Activated T-cell treated with anti-CD3 and anti-CD28 coated beads for 24 hours (primary cell): ENCODE results near the gene ADAMTSL3.
"Not testable (repeated sequence)": the region's sequence is repeated elsewhere in the genome, so short reads cannot be mapped to it uniquely, and the experiment has no call there.

Experiments
- DNase-seq: peaks from one replicate; pipeline ENCODE4 v3.0.0-alpha.2; 2020; ENCODE audit warnings: low read depth

ADAMTSL3 gene

GRCh38 chr15:84034578-84035398 is 380.9 kb downstream of the ADAMTSL3 start:
- DNase-seq: no peak

DNA sequence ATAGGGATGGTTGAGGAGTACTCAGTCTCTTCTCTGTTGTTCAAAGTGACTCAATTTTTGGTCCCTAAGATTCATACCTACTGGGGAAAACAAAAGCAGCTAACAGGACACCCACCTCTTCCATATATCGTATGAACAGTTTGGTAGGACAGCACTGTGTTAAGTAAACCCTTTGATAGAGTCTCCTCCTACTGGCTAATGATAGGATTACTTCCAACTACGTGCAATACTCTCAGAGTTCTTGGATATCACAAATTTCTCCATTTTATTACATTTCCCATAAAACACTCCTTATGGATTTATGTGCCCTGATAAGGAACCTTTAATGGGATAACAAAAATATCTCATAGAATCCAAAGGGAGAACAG is 381.5 kb downstream of the ADAMTSL3 start:
- no peak for DNase-seq

DNA sequence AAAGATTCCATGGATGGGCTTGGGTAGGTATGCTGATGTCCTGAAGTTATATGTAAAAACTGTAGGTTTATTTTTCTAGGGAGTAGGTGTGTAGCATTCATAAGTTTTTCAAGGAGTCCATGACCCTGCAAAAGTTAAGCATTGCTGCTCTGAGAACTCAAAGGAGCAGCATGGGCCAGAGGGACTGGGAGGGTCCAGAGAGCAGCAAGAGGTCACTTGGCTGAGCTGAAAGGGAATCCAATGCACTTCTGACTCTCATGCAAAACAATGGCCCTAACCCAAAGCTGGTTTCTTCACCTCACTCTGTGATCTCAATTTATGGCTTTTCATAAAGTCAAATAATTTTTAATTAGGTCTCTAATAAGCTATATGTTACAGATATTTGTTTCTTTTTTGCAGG is 383.4 kb downstream of the ADAMTSL3 start:
- DNase-seq: no peak

DNA sequence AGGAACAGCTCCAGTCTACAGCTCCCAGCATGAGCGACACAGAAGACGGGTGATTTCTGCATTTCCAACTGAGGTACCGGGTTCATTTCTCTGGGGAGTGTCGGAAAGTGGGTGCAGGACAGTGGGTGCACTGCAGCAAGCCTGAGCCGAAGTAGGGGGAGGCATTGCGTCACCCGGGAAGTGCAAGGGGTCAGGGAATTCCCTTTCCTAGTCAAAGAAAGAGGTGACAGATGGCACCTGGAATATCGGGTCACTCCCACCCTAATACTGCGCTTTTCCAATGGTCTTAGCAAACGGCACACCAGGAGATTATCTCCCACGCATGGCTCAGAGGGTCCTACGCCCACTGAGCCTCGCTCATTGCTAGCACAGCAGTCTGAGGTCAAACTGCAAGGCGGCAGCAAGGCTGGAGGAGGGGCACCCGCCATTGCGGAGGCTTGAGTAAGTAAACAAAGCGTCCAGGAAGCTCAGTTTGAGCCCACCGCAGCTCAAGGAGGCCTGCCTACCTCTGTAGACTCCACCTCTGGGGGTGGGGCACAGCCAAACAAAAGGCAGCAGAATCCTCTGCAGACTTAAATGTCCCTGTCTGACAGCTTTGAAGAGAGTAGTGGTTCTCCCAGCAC is 388.6 kb downstream of the ADAMTSL3 start:
- DNase-seq: not testable (repeated sequence)

GRCh38 chr15:84046064-84046637 is 392.2 kb downstream of the ADAMTSL3 start:
- no peak for DNase-seq

DNA sequence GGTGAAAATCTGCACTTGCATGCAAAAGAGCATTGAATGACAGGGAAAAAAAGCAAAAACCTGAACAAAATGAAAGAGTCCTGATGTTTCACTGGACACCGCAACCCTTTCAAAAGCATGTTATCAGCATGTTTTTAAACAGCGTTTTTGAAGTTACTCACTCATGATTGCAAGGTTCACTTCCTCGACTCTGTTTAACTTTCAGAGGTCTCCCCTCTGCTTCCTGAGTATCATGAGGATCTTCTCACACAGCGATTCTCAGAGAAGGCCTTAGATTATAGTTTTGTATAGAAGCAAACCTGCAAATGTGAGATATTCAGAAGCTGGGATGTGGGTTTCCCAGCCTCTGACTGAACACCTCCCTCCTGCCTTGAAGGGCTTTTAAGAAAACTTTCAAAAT is 395.6 kb downstream of the ADAMTSL3 start:
- not testable (repeated sequence) for DNase-seq

GRCh38 chr15:84050076-84050475 is 396.2 kb downstream of the ADAMTSL3 start:
- DNase-seq: no peak

DNA sequence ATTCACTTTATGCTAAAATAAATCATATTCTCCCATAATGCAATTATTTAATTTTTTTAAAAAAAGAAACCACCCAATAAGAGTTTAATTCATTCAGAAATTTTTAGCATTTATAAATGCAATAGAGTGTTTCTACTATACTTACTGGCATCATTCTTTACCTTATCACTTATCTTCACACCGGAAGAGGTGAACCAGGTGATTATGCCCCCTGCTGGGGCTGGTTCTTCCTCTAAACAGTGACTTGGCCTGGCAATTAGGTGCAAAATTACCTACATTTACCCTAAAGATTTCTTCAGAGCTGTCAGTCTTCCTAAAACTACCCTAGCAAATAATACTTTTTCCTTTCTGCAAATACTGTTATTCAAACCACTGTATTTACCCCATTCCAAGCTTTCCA is 397.2 kb downstream of the ADAMTSL3 start:
- not testable (repeated sequence) for DNase-seq

GRCh38 chr15:84054544-84054943 is 400.6 kb downstream of the ADAMTSL3 start:
- DNase-seq: not testable (repeated sequence)

DNA sequence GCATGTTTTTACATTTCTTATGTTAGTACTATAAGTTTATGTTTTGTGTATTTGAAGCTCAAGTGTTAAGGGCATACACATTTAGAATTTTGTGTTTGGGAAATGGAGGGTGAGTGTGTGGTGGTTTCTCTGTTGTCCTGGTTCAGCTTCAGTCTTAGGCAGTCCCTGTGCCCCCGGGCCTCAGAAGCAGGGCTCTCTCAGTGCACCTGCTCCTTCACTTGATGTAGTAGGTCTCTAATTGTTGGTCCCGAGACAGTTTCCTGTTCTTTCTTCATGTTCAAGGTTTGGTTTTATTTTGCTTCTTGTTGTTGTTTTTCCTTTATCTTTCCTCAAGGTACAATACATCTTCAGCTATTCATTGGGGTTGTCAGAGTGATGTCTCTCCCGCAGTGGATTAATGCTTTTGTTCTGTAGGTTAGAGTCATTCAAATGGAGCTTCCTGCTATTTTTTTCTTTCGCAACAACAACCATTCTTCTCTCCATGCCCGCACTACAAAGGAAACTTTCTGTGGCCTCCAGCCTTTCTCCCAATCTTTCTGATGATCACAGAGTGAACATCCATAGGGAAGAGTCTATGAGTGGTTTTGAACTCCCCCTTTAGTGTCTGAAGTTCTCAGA is 403.9 kb downstream of the ADAMTSL3 start:
- no peak for DNase-seq

GRCh38 chr15:84063674-84064073 is 409.8 kb downstream of the ADAMTSL3 start:
- not testable (repeated sequence) for DNase-seq

DNA sequence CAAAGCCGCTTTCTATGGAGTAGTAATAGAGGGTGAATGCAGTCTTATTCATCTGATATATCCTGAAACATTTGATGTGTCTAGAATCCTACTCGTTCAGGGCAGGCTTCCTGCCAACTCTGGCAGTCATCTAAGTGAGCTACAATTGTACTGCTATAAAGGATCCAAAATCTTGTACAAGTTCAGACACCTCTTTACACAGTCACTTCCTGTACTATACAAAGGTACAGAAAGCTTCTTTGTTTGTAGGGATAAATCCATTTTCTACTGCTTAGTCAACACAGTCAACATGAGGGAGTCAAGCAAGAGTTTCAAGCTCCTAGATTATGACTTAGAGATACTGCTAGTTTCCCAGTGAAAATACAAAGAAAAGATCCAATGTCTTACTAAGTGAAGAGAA is 414.8 kb downstream of the ADAMTSL3 start:
- DNase-seq: not testable (repeated sequence)

GRCh38 chr15:84078038-84078437 is 424.1 kb downstream of the ADAMTSL3 start:
- not testable (repeated sequence) for DNase-seq

GRCh38 chr15:84079325-84079884 is 425.5 kb downstream of the ADAMTSL3 start:
- not testable (repeated sequence) for DNase-seq

GRCh38 chr15:84079885-84080777 is 426.2 kb downstream of the ADAMTSL3 start:
- peak; percentile 45 for DNase-seq

GRCh38 chr15:84080778-84081084 is 426.8 kb downstream of the ADAMTSL3 start:
- DNase-seq: not testable (repeated sequence)

- DNase-seq: no peak
Measured at GRCh38 chr15:84081391-84082168, 427.7 kb downstream of the ADAMTSL3 start.

- DNase-seq: no peak
Measured at GRCh38 chr15:84082739-84083138, 428.8 kb downstream of the ADAMTSL3 start.

GRCh38 chr15:84086071-84086470 is 432.1 kb downstream of the ADAMTSL3 start:
- not testable (repeated sequence) for DNase-seq
